VCaP (cell line): ENCODE measurements around the gene NRDE2.

Experiments used
- H3K27ac ChIP-seq: fragments of 450-650 bp; 2 replicates; pipeline ENCODE4 v1.5.1; 2017
- TF ChIP-seq, protein P1 (sequence below): fragments of 450-650 bp; conservative IDR thresholded peaks from 2 replicates; pipeline ENCODE4 v1.5.1; 2017; ENCODE audit warnings: mild to moderate bottlenecking, moderate library complexity

NRDE2 gene

DNA sequence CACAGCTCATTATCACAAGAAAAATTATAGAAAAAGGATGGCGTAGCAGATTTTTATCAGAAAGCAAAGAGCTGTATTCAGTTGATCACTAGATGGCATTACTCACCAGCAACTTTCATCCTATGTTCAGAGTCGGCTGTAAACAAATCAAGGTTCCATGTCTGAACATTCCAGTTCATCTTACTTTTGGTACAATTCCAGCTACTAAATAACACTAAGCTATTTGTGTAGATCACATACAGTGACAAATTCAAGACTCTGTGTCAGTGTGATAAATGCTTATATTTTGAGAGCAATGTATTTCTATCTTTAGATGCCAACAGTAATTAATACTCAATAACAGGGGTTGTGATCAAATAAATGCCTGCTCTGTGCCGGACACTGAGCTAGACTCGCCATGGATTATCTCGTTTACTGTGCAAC lies 30.1 kb downstream of the NRDE2 start:
- TF ChIP-seq, protein P1, sequence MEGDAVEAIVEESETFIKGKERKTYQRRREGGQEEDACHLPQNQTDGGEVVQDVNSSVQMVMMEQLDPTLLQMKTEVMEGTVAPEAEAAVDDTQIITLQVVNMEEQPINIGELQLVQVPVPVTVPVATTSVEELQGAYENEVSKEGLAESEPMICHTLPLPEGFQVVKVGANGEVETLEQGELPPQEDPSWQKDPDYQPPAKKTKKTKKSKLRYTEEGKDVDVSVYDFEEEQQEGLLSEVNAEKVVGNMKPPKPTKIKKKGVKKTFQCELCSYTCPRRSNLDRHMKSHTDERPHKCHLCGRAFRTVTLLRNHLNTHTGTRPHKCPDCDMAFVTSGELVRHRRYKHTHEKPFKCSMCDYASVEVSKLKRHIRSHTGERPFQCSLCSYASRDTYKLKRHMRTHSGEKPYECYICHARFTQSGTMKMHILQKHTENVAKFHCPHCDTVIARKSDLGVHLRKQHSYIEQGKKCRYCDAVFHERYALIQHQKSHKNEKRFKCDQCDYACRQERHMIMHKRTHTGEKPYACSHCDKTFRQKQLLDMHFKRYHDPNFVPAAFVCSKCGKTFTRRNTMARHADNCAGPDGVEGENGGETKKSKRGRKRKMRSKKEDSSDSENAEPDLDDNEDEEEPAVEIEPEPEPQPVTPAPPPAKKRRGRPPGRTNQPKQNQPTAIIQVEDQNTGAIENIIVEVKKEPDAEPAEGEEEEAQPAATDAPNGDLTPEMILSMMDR: peak; percentile 80
- H3K27ac ChIP-seq: peak overlapping the region; percentile 62

DNA sequence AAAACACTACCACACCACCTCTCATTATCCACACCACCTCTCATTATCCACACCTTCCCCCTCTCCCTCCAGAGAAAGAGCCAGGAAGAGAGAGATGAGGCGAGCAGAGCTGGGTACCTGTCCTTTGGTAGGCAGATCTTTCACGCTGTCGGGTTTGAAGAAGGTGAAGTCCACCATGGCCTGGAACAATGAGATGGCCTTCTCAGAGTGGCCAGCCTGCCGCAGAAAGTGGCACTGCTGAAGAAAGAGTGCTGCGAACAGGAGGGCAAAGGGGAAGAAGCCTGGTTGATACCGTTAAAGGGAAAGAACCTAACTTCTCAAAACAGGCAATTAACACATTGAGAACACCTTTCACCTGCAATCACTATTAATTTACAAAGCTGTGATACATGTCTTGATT lies 30.6 kb downstream of the NRDE2 start:
- peak overlapping the region; percentile 20; the same call in 1 of the 2 replicates for H3K27ac ChIP-seq
- TF ChIP-seq, protein P1: no peak

DNA sequence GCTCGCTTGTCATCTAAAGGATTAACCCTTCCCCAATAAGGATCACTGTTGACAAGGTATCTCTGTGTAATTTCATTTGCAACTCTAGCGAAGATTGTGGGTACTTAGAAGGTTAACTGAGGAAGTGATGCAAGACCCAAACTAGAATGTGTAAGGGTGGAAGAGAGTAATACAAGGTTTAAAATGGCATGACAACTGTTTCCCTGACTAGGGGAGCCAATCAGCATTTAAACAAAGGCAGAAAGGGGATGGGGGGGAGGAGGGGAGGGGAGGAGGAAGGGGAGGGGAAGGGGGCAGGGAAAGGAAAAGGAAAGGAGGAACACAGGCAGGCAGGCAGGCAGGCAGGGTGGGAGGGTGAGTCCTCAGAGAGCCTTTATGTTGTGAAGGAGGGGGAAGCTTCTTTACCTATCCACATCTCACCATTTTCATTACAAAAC lies 31.1 kb downstream of the NRDE2 start:
- H3K27ac ChIP-seq: no peak overlapping the region

DNA sequence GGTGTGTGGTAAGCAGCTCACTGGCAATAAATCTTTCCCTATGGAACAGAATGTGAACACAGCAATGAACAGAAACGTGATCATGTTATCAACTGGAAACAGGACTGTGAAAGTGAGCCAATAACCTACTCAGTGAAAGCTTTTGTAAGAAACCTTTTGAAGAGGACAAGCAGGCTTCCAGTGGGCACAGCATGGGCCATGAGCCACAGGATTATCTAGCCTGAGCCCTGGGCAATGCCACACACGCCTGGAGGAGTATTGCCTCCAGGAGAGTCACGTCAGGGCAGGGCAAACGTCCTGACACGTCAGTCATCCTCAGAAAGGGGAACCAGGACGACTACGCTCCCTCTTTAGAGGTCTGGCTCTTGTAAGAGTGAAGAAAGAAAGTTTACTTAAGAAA lies 32.3 kb downstream of the NRDE2 start:
- no peak overlapping the region for H3K27ac ChIP-seq
- TF ChIP-seq, protein P1: no peak

More for the DNA sequence above, 31.1 kb downstream of the NRDE2 start:
- TF ChIP-seq, protein P1: no peak

DNA sequence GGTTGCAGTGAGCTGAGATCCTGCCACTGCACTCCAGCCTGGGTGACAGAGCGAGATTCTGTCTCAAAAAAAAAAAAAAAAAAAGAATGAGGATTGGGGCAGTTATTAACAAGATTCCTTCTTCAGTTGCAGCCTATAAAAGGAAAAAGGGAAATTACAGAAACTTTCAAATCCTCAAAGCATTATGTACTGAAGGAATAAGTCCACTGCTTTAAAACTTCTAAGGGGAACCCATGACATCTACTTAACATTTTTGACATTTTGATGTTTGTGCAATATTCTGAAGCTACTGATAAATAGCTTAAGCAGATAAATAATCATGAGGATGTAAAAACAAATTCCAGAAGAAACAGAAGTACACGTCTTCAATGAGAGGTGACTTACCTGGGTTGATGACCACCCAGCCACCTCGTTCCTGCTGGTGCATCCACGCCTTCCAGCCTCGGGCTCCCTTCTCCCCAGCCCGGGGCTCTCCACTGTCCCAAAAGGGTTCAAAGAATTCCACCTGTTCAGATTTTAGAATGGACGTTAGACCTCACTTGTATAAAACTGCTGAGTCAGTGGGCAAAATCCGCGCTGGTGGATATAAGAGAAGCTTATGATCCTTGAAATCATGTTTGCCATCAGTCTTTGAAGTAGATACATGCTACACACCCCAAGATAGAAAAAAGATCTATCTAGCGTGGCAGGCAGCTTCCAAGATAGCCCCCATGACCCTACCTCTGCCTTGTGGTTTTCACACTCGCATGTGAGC lies 33.7 kb downstream of the NRDE2 start:
- TF ChIP-seq, protein P1: no peak
- no peak overlapping the region for H3K27ac ChIP-seq

DNA sequence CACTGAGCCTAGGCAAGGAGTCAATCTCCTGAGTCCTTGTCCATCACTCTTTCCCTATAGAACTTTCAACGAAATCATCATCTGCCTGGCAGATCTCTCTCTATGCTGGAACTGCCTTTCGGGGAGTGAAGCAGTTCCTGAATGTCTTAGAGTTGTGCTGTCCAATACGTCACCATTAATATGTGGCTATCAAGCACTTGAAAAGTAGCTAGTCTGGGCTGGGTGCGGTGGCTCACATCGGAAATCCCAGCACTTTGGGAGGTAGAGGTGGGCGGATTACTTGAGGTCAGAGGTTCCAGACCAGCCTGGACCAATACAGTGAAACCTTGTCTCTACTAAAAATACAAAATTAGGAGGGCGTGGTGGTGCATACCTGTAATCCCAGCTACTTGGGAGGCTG lies 35.1 kb downstream of the NRDE2 start:
- H3K27ac ChIP-seq: no peak overlapping the region
- TF ChIP-seq, protein P1: no peak

DNA sequence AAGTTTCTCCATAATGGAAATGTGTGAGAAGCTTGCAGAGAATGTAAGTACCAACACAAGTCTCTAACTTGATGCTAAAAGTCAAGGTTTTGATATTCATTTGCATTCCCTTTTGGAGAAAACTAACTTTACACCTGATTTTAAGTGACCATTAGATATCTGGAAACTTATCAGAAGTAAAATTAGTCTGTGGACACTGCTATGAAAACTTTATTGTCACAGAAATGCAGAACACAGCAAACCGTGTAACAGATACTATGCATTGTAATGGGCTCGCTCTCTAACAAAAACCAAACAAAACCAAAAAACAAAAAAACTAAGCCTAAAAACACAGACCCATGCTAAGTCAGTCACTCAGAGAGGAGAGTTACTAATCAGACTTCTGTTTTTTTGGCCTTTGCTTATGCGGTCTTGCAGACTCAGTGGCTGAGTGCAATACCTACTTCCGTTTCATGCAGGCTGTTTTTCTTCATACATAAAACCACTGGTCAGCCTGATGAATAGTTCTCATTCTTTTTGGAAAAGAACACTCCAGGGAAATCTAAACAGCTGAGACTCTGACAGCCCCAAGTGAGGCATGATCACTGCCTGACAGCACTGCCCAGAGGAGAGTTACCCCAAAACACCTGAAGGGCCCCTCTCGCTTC lies 35.7 kb downstream of the NRDE2 start:
- H3K27ac ChIP-seq: no peak overlapping the region
- TF ChIP-seq, protein P1: no peak
